K562 (cell line): Measurements from ENCODE around the gene SAFB. TPM values are rescaled to one million over a fixed set of nuclear protein-coding genes. Genes with fewer than 3 reads are reported as not detected.

ENCODE experiments used
- ATAC-seq: fragments of 200-7000 bp; cut with Tn5 transposase; 3 replicates; pipeline ENCODE4 v1.9.1; 2020; ENCODE audit warnings: moderate library complexity
- BruUV-seq: library from RNA; stranded (reverse); fragments of 400-500 nt; replicated peaks from 2 replicates; lab custom pipeline; 2021; lab: Mats Ljungman, UMichigan
- CTCF ChIA-PET: fragments of 300-600 bp; formaldehyde crosslinking; extraction: SDS; loops from one replicate; lab custom pipeline; 2021; ENCODE audit warnings: low intra/inter-chr PET ratio; lab: Yijun Ruan, JAX
- POLR2A ChIA-PET: fragments of 300-600, 350-650 bp; sonication (Branson Sonifier 250); formaldehyde crosslinking; extraction: SDS; loops from one replicate; lab custom pipeline; 2021; ENCODE audit warnings: antibody characterized with exemption, inconsistent platforms; lab: Yijun Ruan, JAX
- DNase-seq, 4 experiments: peaks; one replicate each; pipeline versions ENCODE4 v3.0.0 to v3.0.0-alpha.2; 2011 to 2018; ENCODE audit warnings: low spot score in 3 of 4, mixed read lengths in 3 of 4; ENCODE audit errors: extremely low read depth in 1 of 4
- FAIRE-seq: peaks from 2 replicates; lab custom pipeline; 2011; peaks lifted over from hg19 to GRCh38; lab: Jason Lieb, UNC
- H2AFZ ChIP-seq: 2 replicates; pipeline ENCODE4 v1.6.0; 2011; ENCODE audit warnings: low read depth, low read length, control low read depth, inconsistent platforms
- H3K27ac ChIP-seq: fragments of 200-600 bp; 3 replicates; pipeline ENCODE4 v1.8.0; 2011; ENCODE audit warnings: low read depth, mild to moderate bottlenecking, control low read depth, inconsistent platforms, low read length, moderate library complexity, mixed read lengths; ENCODE audit errors: extremely low read depth
- H3K27me3 ChIP-seq, 2 experiments: fragments of 300-600 bp in 1 of 2; 2 replicates in 1 of 2; 3 replicates in 1 of 2; pipeline versions ENCODE4 v1.6.0 to v1.8.0; 2011; ENCODE audit warnings: inconsistent platforms in 2 of 2, low read length in 2 of 2, mild to moderate bottlenecking in 1 of 2, mixed read lengths in 1 of 2, moderate library complexity in 1 of 2; ENCODE audit not compliant: control insufficient read depth in 2 of 2, insufficient read depth in 2 of 2
- H3K36me3 ChIP-seq: fragments of 300-600 bp; 3 replicates; pipeline ENCODE4 v1.8.0; 2011; ENCODE audit warnings: mild to moderate bottlenecking, low read length, inconsistent platforms; ENCODE audit not compliant: control insufficient read depth, insufficient read depth
- H3K4me1 ChIP-seq, 2 experiments: fragments of 200-600 bp in 1 of 2; replicated peaks in 1 of 2; 2 replicates in 1 of 2; 3 replicates in 1 of 2; pipeline versions ENCODE4 v1.5.1 to v1.8.0; 2011; ENCODE audit warnings: inconsistent platforms in 2 of 2, low read length in 2 of 2, mild to moderate bottlenecking in 1 of 2, mixed read lengths in 1 of 2, moderate library complexity in 1 of 2; ENCODE audit not compliant: control insufficient read depth in 2 of 2, insufficient read depth in 2 of 2
- H3K4me2 ChIP-seq: 2 replicates; pipeline ENCODE4 v1.6.1; 2011; ENCODE audit warnings: low read length, control low read depth, inconsistent platforms, mixed read lengths; ENCODE audit not compliant: insufficient read depth
- H3K4me3 ChIP-seq: fragments of 200-600 bp; sonication (generic), shearing (Covaris generic); 2 replicates; pipeline ENCODE4 v1.5.1; 2016; ENCODE audit warnings: control low read depth, inconsistent platforms
- H3K79me2 ChIP-seq: fragments of 200-600 bp; 3 replicates; pipeline ENCODE4 v1.8.0; 2011; ENCODE audit warnings: low read length, inconsistent platforms; ENCODE audit not compliant: control insufficient read depth, insufficient read depth
- H3K9ac ChIP-seq, 2 experiments: 2 replicates each; pipeline versions ENCODE4 v1.6.0 to v1.6.1; 2011; ENCODE audit warnings: low read depth in 2 of 2, low read length in 2 of 2, control low read depth in 1 of 2, inconsistent platforms in 1 of 2, mild to moderate bottlenecking in 1 of 2, mixed read lengths in 1 of 2; ENCODE audit not compliant: insufficient read depth in 1 of 2
- H3K9me1 ChIP-seq: one replicate; pipeline ENCODE4 v1.6.0; 2011; ENCODE audit warnings: inconsistent platforms, mild to moderate bottlenecking, low read length, moderate library complexity; ENCODE audit not compliant: control insufficient read depth, insufficient read depth
- H3K9me3 ChIP-seq: replicated peaks from 2 replicates; pipeline ENCODE4 v1.5.1; 2011; ENCODE audit warnings: low read depth, low read length, inconsistent platforms; ENCODE audit not compliant: control insufficient read depth, insufficient read depth
- H4K20me1 ChIP-seq: replicated peaks from 2 replicates; pipeline ENCODE4 v1.6.1; 2011; ENCODE audit warnings: low read length, inconsistent platforms, mixed read lengths; ENCODE audit not compliant: control insufficient read depth, insufficient read depth
- FOXJ2 ChIP-seq: fragments of 200-800 bp; sonication (Bioruptor generic); IDR thresholded peaks from 2 replicates; pipeline ENCODE4 v1.6.1; 2016; ENCODE audit warnings: missing genetic modification characterization, missing compliant biosample characterization
- FOXK1 ChIP-seq: sonication (generic); formaldehyde crosslinking; IDR thresholded peaks from 2 replicates; pipeline ENCODE4 v1.8.0; 2022; ENCODE audit warnings: missing genetic modification reagents, mild to moderate bottlenecking, borderline replicate concordance
- MCM2 ChIP-seq: fragments of 450-650 bp; IDR thresholded peaks from 2 replicates; pipeline ENCODE4 v1.6.1; 2017; ENCODE audit warnings: low read depth, mild to moderate bottlenecking
- NONO ChIP-seq, 2 experiments: fragments of 200-400 bp in 1 of 2; fragments of 450-650 bp in 1 of 2; formaldehyde crosslinking in 1 of 2; IDR thresholded peaks; 2 replicates each; pipeline ENCODE4 v1.6.1; 2017; ENCODE audit warnings: low read depth in 2 of 2, mild to moderate bottlenecking in 2 of 2, moderate library complexity in 2 of 2, low read length in 1 of 2
- POLR2G ChIP-seq: fragments of 200-400 bp; formaldehyde crosslinking; IDR thresholded peaks from 2 replicates; pipeline ENCODE4 v1.6.1; 2017; ENCODE audit warnings: low read depth, mild to moderate bottlenecking, antibody characterized with exemption, low read length, moderate library complexity
- RBFOX2 ChIP-seq: fragments of 200-400 bp; formaldehyde crosslinking; IDR thresholded peaks from 2 replicates; pipeline ENCODE4 v1.6.1; 2017; ENCODE audit warnings: low read depth, mild to moderate bottlenecking, low read length, moderate library complexity
- RBM22 ChIP-seq: fragments of 200-400 bp; formaldehyde crosslinking; IDR thresholded peaks from 2 replicates; pipeline ENCODE4 v1.6.1; 2018; ENCODE audit warnings: low read length, low read depth; ENCODE audit not compliant: poor library complexity, severe bottlenecking
- SUPT5H ChIP-seq: fragments of 450-650 bp; IDR thresholded peaks from 2 replicates; pipeline ENCODE4 v1.6.1; 2016
- TEAD1 ChIP-seq, 2 experiments: fragments of 450-650 bp in 1 of 2; sonication (generic) in 1 of 2; formaldehyde crosslinking; IDR thresholded peaks; 2 replicates each; pipeline versions ENCODE4 v1.4.0 to v1.8.0; 2020 to 2022; ENCODE audit warnings: mild to moderate bottlenecking in 2 of 2, missing genetic modification reagents in 1 of 2
- YBX1 ChIP-seq: fragments of 450-650 bp; IDR thresholded peaks from 2 replicates; pipeline ENCODE4 v1.7.1; 2016; ENCODE audit warnings: mild to moderate bottlenecking
- ZFP30 ChIP-seq: fragments of 250-450 bp; sonication (Bioruptor Pico); IDR thresholded peaks from 2 replicates; pipeline ENCODE4 v1.8.0; 2022; ENCODE audit warnings: moderate library complexity, mild to moderate bottlenecking, inconsistent platforms, borderline replicate concordance
- ZFX ChIP-seq: sonication (generic); formaldehyde crosslinking; IDR thresholded peaks from 2 replicates; pipeline ENCODE4 v1.8.0; 2022; ENCODE audit warnings: mild to moderate bottlenecking, missing genetic modification reagents, moderate library complexity
- ZNF184 ChIP-seq: sonication (generic); formaldehyde crosslinking; IDR thresholded peaks from 2 replicates; pipeline ENCODE4 v1.5.0; 2020; ENCODE audit warnings: missing genetic modification reagents
- ZNF507 ChIP-seq: conservative IDR thresholded peaks from 2 replicates; pipeline ENCODE4 v1.6.1; 2017; ENCODE audit warnings: missing genetic modification characterization, missing compliant biosample characterization
- ZNF655 ChIP-seq: fragments of 250-450 bp; sonication (Bioruptor Pico); IDR thresholded peaks from 2 replicates; pipeline ENCODE4 v1.5.0; 2021
- WGBS: fragments of 100-300 bp; shearing (Covaris generic); methylation state at CpG from one replicate; pipeline ENCODE4 v1.1.6; 2016; ENCODE audit warnings: low coverage, mixed read lengths; ENCODE audit not compliant: insufficient coverage; ENCODE audit errors: missing lambda C conversion rate; 5-methylcytosine and 5-hydroxymethylcytosine counted together
- in situ Hi-C: fragments of 300-500 bp; cut with MboI; formaldehyde crosslinking; loops from 4 replicates; pipeline ENCODE4 v1.15.0; 2018; ENCODE audit warnings: inconsistent platforms, mixed read lengths
- intact Hi-C: fragments of 100-400 bp; cut with micrococcal nuclease; formaldehyde crosslinking; loops from 2 replicates; pipeline ENCODE4 v1.14.2; 2022
- polyA plus RNA-seq, 8 experiments: library from polyadenylated mRNA; depleted of rRNA in 4 of 8; stranded (reverse) in 5 of 8; unstranded in 3 of 8; fragments of >200 nt; fragmentation: Nextera tagmentation in 2 of 8; fragmentation: Illumina TruSeq in 1 of 8; extraction: Ambion mirVana in 2 of 8; extraction: Trizol in 1 of 8; gene quantifications; 2 replicates each; pipeline versions ENCODE4 v1.2.1 to v1.2.3, GENCODE V29; 2011 to 2014; ENCODE audit warnings: inconsistent platforms in 1 of 8, missing spikeins in 1 of 8
- total RNA-seq, 7 experiments: library from RNA; depleted of rRNA in 6 of 7; stranded (reverse); fragments of >200 nt in 6 of 7; fragmentation: Illumina TruSeq in 2 of 7; extraction: Trizol in 2 of 7; gene quantifications; 2 replicates each; pipeline versions ENCODE4 v1.2.1 to v1.2.3, GENCODE V29; 2011 to 2021; ENCODE audit warnings: low replicate concordance in 1 of 7
- TF ChIP-seq, protein P1 (sequence below): sonication (generic); formaldehyde crosslinking; IDR thresholded peaks from 2 replicates; pipeline ENCODE4 v1.8.0; 2022; ENCODE audit warnings: missing genetic modification reagents, mild to moderate bottlenecking, moderate library complexity, borderline replicate concordance
- TF ChIP-seq, protein P2 (sequence below): fragments of 250-450 bp; sonication (Bioruptor Pico); IDR thresholded peaks from 2 replicates; pipeline ENCODE4 v1.8.0; 2022; ENCODE audit warnings: moderate library complexity, mild to moderate bottlenecking, inconsistent platforms

SAFB gene
- total and polyA plus RNA-seq, 9 of the 15 experiments (the other 6 are each of a cell fraction or from before 2014, with no cell fraction given): 1.1 to 151 (median 83.1) TPM

GRCh38 chr19:5703819-5704818, 81.2 kb downstream of the SAFB start:
- Histone ChIP-seq H3K27me3 (no peaks in the 10 kb centered on the region), H3K36me3 (peaks cover 81% of the 10 kb centered on the region; the same call in 2 of the 3 replicates), H3K27ac (no peak overlapping the region), H4K20me1 (0 out of 2 replicates have a peak, but pooled peaks cover 7% of the 10 kb centered on the region), H3K79me2 (peaks cover 15% of the 10 kb centered on the region; the same call in 2 of the 3 replicates), H3K4me2 (no peak overlapping the region), H3K9me3 (no peaks in the 10 kb centered on the region), H3K4me3 (no peak overlapping the region), H3K9ac (peak overlapping the region in 1 of 2 experiments; percentile 76; a peak in 1 of 4 replicates), H3K4me1 (peaks cover 0 to 25% of the 10 kb centered on the region in 2 experiments; a peak in 2 of 5 replicates), H2AFZ (no peak overlapping the region), H3K9me1 (no peaks in the 10 kb centered on the region)
- WGBS: 96% methylated on average over 34 of the region's 40 CpGs
- intact Hi-C loops (no loop called here), in situ Hi-C loops (no loop called here)
- ChIA-PET POLR2A (interaction anchor here (0.6 to 3.3 kb wide), 8 partner anchors 8 to 18 kb away, joined by 3 to 13 read pairs (median 3); partner anchors contain the start of gene RPL36), CTCF (no interaction called here)
- DNase-seq (peak in 1 of 4 experiments; percentile 7), FAIRE-seq (no peak), ATAC-seq (no peak)
- BruUV-seq: no TSS peak
- TF ChIP-seq POLR2G (peak; percentile 80), ZFP30 (CRISPR knock-in tag) (no peak), ZNF655 (CRISPR knock-in tag) (no peak), FOXK1 (CRISPR knock-in tag) (0 out of 2 replicates have a peak, but pooled peaks have one; percentile 28), RBFOX2 (peak; percentile 70), MCM2 (no peak), ZFX (CRISPR knock-in tag) (0 out of 2 replicates have a peak, but pooled peaks have one; percentile 21), RBM22 (peak; percentile 89), ZNF184 (CRISPR knock-in tag) (no peak), ZNF507 (tag) (no peak), FOXJ2 (tag) (no peak), YBX1 (no peak), SUPT5H (0 out of 2 replicates have a peak, but pooled peaks have one; percentile 34), NONO (IDR thresholded peaks at IDR 0.05; ENCODE audit: low read depth in 2 of 2, low read length in 1 of 2) (no peak), TEAD1 (CRISPR knock-in tag; IDR thresholded peaks at IDR 0.05) (no peak)
- TF ChIP-seq, protein P1, sequence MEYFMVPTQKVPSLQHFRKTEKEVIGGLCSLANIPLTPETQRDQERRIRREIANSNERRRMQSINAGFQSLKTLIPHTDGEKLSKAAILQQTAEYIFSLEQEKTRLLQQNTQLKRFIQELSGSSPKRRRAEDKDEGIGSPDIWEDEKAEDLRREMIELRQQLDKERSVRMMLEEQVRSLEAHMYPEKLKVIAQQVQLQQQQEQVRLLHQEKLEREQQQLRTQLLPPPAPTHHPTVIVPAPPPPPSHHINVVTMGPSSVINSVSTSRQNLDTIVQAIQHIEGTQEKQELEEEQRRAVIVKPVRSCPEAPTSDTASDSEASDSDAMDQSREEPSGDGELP (CRISPR knock-in tag): peak; percentile 19; the same call in 1 of the 2 replicates
- TF ChIP-seq, protein P2, sequence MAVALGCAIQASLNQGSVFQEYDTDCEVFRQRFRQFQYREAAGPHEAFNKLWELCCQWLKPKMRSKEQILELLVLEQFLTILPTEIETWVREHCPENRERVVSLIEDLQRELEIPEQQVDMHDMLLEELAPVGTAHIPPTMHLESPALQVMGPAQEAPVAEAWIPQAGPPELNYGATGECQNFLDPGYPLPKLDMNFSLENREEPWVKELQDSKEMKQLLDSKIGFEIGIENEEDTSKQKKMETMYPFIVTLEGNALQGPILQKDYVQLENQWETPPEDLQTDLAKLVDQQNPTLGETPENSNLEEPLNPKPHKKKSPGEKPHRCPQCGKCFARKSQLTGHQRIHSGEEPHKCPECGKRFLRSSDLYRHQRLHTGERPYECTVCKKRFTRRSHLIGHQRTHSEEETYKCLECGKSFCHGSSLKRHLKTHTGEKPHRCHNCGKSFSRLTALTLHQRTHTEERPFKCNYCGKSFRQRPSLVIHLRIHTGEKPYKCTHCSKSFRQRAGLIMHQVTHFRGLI (CRISPR knock-in tag): no peak
